HG02885 (cell line): ENCODE results near the gene KRTAP16-1.
"Not testable (repeated sequence)": the region's sequence is repeated elsewhere in the genome, so short reads cannot be mapped to it uniquely, and the experiment has no call there.

Experiments
- ATAC-seq: cut with Tn5 transposase; IDR thresholded peaks from one replicate; pipeline ENCODE4 v1.9.1; 2021; ENCODE audit warnings: mild to moderate bottlenecking; ENCODE audit not compliant: unreplicated experiment, poor library complexity

The KRTAP16-1 gene

DNA sequence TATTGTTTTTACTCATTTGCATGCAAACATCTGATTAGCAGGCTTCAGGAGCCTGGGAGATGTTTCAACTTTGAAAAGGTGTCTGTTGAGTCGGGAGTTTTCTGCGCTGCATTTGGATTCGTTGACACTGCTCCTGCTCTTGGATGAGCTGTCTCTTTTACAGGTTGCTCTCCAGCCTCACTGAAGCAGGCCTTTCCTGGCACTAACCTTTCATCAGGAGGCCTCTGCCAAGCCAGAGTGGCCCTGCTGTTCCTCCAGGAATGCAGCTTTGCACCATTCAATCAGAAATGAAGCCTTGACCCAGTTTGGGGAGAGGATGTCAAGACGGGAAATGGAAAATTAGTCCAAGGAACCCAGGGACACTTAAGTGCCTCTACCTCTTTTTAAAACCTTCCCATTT, 6.1 kb downstream of the KRTAP16-1 start:
- no peak for ATAC-seq

DNA sequence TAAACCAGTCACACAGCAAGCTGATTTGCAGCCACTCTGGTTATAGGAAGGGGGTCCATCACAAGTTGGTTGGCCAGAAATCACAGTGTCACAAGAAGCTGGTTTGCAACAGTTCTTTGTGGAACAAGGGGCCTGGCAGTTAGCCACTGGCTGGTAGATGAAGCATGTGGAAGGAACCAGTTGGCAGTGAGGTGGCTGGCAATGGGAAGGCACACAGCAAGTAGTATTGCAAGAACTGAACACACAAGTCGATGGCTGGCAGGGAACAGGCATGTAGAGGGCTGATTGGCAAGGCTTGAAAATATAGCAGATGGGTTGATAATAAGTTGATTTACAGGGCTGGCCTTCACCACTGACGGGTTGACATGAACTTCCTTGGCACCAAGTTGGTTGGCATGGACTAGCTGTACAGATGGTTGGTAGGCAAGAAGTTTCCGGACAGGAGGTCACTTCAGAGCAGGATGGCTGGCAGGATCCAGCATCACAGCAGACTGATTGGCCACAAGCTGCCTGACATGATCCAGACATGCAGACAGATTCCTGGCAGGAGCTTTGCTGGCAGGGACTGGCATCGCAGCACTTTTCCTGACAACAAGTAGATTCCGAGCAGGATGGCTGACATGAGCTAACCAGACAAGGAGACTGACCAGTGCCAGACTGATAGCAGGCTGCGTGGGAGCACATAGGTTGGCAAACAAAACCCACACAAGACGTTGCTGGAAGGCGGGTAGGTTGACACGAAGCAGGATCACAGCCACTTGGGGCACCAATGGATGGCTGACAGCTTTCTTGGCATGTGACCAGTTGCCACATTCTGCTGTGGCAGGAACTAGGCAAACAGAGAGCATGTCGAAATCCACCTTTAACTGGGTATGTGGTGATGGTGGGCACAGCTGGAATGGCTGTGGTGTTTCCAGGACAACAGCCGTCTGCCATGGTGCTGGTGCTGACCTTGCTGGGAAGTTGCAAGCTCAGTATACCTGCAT, 6.9 kb downstream of the KRTAP16-1 start, which contains the start of gene KRTAP29-1:
Gene KRTAP29-1, minus strand, starts transcription at position 936 of the 986 bp plus-strand sequence. Its CDS starts 0 bp downstream, at position 936.
- no peak for ATAC-seq

DNA sequence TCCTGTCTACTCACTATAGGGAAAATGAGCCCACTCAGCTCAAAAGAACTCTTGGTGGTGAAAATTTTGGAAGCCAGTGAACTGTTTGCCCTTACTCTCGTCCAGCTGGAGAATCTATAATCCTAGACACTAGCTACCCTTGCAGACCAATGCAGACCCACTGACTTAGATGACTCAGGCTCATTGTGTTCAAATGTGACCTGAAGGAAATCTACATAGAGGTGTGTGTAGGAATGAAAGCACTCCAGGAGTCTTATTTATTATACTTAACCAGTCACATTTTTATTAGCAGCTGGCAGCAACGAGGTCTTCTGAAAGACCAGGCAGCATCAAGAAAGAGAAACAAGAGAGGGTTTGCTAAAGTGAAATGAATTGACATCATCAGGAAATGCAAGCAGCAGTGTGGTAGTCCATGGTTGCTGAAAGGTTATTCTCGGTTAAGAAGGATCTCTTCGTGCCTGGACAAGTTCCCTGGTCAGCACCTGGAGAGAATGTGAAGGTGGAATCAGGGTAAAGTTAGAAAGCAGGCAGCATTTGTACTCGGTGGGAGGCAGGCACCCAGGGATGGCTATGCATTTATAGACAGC, 7.8 kb downstream of the KRTAP16-1 start:
- no peak for ATAC-seq

DNA sequence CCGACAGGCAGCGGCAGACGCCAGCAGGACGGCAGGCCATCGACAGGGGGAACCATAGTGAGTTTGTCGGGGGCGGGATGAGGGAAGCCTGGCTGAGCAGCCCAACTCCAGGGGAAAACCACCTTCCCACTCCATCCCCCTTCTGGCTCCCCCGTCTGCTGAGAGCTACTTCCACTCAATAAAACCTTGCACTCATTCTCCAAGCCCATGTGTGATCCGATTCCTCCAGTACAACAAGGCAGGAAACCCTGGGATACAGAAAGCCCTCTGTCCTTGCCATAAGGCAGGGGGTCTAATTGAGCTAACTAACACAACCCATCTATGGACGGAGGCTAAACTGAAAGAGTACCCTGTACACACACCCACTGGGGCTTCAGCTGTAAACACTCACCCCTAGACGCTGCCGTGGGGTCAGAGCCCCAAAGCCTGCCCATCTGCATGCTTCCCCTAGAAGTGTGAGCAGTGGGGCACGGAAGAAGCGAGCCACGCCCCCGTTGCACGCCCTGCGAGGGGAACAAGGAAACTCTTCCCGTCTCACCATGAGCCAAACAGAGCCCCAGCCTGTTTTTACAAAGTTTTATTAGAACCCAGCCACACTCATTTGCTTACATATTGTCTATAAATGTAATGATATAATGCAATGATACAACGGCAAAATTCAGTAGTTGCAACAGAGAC, 10.5 kb downstream of the KRTAP16-1 start:
- no peak for ATAC-seq

DNA sequence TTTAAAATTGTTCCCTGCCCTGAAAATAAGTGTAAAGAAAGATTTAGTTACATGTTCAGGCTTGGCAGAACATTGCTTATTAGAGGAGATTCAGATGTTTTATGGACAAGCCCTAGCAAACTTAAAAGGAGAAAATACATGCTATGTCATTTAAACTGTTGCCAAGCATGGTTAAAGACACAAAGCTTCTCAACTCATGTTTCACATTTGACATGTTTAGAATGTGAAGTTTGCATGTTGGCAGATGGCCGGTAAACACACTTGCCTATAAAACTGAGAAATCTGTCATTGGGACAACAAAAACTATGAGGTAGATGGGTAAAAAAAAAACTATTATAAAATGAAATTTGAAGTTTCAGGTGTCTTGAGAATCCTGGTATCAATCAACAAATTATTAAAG, 12.3 kb downstream of the KRTAP16-1 start:
- no peak for ATAC-seq

DNA sequence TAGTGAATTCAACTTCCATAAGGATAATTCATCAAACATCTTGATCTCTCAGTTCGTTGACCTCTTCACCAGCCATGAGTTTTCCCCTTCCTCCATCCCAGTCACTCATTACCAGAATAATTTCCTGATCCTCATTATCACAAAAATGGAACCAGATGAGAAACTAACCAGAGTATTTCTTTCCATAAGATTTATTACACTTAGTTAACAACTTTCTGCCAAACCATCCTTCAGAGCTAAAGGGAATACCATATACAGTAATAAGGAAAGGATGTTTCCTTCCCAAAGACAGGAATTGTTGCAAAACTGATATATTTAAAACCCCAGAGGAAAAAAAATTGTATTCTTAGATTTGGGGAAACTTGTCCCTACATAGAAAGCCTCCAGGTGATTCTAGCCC, 15.1 kb downstream of the KRTAP16-1 start:
- ATAC-seq: no peak

DNA sequence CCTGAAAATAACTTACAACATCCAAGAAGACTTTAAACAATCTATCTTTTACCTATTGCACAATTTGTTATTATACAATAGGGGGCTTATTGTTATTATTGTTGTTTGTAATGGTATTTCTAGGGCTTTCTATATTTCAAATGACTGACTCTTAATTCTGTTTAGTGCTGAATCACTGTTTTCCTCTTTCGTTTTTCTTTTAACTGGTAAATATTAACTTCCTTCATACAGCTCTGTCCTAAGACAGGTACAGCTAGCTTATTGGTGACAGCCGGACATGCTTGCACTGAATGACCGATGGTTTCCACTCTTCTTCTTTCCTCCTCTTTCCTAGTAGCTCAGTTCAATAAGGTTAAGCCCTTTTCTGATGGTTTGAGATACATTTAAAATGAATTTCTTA, 22.1 kb downstream of the KRTAP16-1 start:
- ATAC-seq: no peak

DNA sequence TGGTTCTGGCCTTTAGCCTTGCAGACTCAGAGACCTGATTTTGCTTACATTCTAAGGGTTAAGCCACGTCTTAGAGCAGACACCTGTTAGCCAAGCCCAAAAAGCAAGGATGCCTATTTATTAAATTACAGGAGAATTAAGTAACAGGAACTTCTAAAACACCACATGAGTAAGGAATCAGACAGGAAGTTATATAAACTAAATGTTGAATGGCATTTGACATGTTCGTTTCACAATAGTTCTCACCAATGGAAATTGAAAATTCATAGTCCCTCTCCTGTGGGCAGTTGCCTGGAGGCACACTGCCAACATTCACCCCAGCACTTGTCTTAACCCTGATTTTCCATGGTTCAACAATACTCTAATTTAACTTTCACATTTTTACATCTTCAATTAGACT, 24.6 kb downstream of the KRTAP16-1 start:
- ATAC-seq: no peak

DNA sequence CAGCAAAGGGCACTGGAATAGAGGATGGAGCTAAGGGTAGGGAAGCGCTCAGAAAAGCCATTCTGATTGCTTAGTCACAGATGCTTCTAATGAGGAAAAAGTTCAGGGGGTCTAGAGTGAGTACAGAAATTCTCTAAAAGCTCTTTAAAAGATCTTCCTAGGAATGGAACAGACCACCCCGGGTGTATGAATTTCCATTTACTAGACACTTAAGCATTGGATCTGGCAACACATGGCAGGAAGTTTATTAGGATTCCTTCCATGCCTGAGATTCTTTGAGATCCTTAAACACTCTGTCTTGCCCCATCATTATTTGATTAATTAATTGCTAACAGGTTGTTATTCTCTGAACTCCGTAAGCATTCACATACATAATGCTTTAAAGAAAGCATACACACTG, 25.1 kb downstream of the KRTAP16-1 start:
- ATAC-seq: no peak

DNA sequence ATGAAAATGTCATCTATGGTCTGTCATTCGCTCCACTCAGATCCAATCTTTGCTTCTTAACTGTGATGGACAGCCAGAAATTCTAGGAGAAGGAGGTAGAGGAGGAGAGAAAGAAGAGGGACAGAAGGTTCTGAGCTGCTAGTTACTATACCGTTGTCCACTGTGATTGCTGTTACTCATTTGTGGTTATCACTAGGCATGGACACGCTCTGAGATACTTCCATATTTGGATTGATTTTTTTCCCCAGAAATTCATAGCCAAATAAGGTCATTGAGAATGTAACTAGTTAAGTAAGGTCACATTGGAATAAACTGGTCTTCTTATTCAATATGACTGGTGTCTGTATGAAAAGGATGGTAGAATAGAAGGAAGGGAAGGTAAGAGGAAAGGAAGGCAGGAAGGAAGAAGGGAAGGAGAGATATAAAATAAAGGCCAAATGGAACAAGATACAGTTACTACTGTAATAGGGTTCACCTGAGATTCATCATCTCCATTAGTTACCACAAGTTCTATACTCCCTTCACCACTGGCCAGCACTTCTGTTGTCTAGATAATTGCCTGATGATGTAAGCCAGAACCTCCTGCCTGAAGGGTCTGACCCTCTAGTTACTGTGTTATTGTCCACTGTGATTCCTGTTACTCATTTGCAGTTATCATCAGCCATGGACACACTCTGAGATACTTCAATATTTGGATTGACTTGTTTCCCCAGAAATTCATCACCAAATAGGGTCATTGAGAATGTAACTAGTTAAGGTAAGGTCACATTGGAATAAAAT, 30.7 kb downstream of the KRTAP16-1 start:
- ATAC-seq: no peak

DNA sequence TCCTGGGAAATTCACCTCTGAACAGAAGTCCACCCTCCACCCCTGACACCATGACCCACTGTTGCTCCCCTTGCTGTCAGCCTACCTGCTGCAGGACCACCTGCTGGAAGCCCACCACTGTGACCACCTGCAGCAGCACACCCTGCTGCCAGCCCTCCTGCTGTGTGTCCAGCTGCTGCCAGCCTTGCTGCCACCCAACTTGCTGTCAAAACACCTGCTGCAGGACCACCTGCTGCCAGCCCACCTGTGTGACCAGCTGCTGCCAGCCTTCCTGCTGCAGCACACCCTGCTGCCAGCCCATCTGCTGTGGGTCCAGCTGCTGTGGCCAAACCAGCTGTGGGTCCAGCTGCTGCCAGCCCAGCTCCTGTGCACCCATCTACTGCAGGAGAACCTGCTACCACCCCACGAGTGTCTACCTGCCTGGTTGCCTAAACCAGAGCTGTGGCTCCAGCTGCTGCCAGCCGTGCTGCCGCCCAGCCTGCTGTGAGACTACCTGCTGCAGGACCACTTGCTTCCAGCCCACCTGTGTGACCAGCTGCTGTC, 33.4 kb downstream of the KRTAP16-1 start, which contains the start of gene KRTAP9-7:
Gene KRTAP9-7, plus strand, starts transcription at position 51 of the 543 bp plus-strand sequence. Its CDS starts 0 bp downstream, at position 51.
- ATAC-seq: not testable (repeated sequence)

DNA sequence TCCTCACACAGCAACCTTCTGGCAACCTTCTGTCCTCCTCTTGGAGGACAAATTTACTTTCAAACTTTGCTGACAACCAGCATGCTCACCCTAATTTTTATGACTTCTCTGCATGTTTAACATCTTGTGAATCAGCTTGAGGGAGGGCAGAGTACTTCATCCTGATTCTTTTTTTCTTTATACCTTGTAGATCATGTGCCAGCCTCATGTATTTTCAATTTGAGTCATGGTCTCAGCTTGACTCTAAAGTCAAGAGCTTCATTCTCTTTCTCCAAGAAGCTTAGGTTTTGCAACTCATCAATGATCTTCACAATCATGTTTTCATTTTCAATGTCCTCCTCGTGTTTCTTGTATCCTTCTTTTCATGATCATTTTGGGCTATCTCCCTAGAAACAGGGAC, 37.3 kb downstream of the KRTAP16-1 start:
- ATAC-seq: no peak

DNA sequence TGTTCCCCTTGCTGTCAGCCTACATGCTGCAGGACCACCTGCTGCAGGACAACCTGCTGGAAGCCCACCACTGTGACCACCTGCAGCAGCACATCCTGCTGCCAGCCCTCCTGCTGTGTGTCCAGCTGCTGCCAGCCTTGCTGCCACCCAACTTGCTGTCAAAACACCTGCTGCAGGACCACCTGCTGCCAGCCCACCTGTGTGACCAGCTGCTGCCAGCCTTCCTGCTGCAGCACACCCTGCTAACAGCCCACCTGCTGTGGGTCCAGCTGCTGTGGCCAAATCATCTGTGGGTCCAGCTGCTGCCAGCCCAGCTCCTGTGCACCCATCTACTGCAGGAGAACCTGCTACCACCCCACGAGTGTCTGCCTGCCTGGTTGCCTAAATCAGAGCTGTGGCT, 37.8 kb downstream of the KRTAP16-1 start:
- not testable (repeated sequence) for ATAC-seq

DNA sequence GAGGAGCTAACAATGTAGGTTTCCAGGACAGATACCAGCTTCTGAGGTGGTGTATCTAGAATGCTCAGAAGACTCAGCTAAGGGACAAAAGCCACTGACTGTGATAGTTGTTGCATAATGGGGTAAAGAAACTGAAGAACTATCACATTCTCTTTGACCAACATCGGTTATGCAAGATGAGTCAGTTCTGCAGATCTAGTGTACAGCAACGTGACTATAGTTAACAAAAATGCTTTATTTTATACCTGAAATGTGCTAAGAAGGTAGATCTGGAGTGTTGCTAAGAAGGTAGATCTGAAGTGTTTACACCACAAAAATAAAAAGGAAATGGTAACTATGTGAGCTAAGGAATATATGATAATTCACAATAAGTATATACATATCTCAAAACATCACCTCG, 41.4 kb downstream of the KRTAP16-1 start:
- ATAC-seq: no peak

DNA sequence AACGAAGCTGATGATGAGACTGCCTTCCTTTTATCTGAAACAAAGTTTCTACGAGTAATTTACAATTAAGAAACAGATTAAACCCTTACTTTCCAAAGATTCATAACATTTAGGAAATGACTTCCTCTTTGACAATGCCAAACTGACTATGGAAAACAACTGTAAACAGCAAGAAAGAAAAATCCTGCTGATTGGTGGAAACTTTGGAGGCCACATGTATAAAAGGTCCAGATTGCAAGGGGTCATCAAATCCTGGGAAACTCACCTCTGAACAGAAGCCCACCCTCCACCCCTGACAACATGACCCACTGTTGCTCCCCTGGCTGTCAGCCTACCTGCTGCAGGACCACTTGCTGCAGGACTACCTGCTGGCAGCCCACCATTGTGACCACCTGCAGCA, 44.0 kb downstream of the KRTAP16-1 start, which contains the start of gene KRTAP9-6:
Gene KRTAP9-6, plus strand, starts transcription at position 301 of the 400 bp plus-strand sequence. Its CDS starts 0 bp downstream, at position 301.
- ATAC-seq: no peak

DNA sequence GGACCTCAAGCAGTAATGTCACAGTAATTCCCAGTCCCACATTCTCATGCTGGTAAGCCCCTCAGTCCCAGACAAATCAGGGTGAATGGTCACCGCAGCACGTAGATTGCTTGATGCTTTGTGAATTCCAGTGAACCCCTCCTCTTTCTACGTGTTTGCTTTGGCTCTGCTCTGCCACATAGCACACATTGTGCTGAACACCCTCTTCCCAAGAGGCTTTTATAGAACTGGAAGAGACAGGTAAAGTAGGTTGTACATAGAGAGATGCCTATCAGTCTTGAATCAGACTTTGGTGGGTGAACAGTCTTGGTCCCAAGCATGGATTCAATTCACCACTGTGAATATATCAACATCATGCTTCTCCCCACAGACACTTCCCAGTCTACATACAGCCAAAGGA, 44.5 kb downstream of the KRTAP16-1 start:
- no peak for ATAC-seq

DNA sequence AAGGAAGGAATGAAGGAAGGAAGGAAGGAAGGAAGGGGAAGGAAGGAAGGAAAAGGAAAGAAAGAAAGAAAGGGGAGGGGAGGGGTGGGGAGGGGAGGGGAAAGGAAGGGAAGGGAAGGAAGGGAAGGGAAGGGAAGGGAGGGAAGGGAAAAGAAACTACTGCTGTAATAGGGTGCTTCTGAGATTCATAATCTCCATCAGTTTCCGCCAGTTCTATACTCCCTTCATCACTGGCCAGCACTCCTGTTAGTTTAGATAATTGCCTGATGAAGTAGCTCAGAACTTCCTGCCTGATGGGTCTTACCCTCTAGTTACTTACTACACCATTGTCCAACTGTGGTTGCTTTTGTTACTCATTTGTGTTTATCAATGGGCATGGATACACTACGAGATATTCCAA, 45.9 kb downstream of the KRTAP16-1 start:
- ATAC-seq: no peak

DNA sequence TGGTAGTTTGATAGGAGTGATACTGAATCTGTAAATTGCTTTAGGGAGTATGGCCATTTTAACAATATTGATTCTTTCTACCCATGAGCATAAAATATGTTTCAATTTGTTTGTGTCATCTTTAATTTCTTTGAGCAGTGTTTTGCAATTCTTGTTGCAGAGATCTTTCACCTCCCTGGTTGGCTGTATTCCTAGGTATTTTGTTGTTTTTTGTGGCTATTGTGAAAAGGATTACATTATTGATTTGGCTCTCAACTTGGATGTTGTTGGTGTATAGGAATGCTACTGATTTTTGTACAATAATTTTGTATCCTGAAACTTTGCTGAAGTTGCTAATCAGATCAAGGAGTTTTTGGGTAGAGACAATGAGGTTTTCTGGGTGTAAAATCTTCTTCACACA, 50.7 kb downstream of the KRTAP16-1 start:
- ATAC-seq: no peak
